H9 (cell line): ENCODE results near the gene PPP1R14B. TPM values are rescaled to one million over a fixed set of nuclear protein-coding genes. Genes with fewer than 3 reads are reported as not detected.

ENCODE experiments used
- DNase-seq: peaks from one replicate; pipeline ENCODE4 v3.0.0-alpha.2; 2017
- H2AFZ ChIP-seq: one replicate; pipeline ENCODE4 v1.6.1; 2013; ENCODE audit warnings: mild to moderate bottlenecking, low read length, control low read depth, moderate library complexity
- H2AK5ac ChIP-seq: 2 replicates; pipeline ENCODE4 v1.6.1; 2013; ENCODE audit warnings: low read length, control low read depth, mixed read lengths; ENCODE audit not compliant: insufficient read length
- H2BK120ac ChIP-seq: one replicate; pipeline ENCODE4 v1.6.1; 2013; ENCODE audit warnings: low read depth, mild to moderate bottlenecking, low read length, control low read depth, inconsistent platforms; ENCODE audit not compliant: poor library complexity, severe bottlenecking
- H2BK12ac ChIP-seq: 2 replicates; pipeline ENCODE4 v1.6.1; 2013; ENCODE audit warnings: low read length, control low read depth, mixed read lengths, low read depth; ENCODE audit not compliant: insufficient read length
- H2BK15ac ChIP-seq: 2 replicates; pipeline ENCODE4 v1.6.1; 2013; ENCODE audit warnings: low read depth, low read length, control low read depth
- H2BK20ac ChIP-seq: one replicate; pipeline ENCODE4 v1.6.1; 2013; ENCODE audit warnings: low read depth, mild to moderate bottlenecking, low read length, control low read depth, inconsistent platforms; ENCODE audit not compliant: poor library complexity, severe bottlenecking
- H2BK5ac ChIP-seq: 2 replicates; pipeline ENCODE4 v1.6.1; 2013; ENCODE audit warnings: low read length, control low read depth, mixed read lengths; ENCODE audit not compliant: insufficient read length
- H3K14ac ChIP-seq: 2 replicates; pipeline ENCODE4 v1.6.1; 2013; ENCODE audit warnings: low read length, control low read depth; ENCODE audit not compliant: insufficient read depth
- H3K18ac ChIP-seq: 2 replicates; pipeline ENCODE4 v1.6.1; 2013; ENCODE audit warnings: low read depth, mild to moderate bottlenecking, mixed read lengths, low read length, control low read depth; ENCODE audit not compliant: insufficient read length
- H3K23ac ChIP-seq: 2 replicates; pipeline ENCODE4 v1.6.1; 2013; ENCODE audit warnings: low read length, control low read depth, mixed read lengths, low read depth; ENCODE audit not compliant: insufficient read length
- H3K23me2 ChIP-seq: 2 replicates; pipeline ENCODE4 v1.6.1; 2013; ENCODE audit warnings: low read depth, mild to moderate bottlenecking, mixed read lengths, low read length, control low read depth; ENCODE audit not compliant: insufficient read length, poor library complexity, severe bottlenecking
- H3K27ac ChIP-seq: 2 replicates; pipeline ENCODE4 v1.5.1; 2013; ENCODE audit warnings: low read length, control low read depth, mixed read lengths, low read depth; ENCODE audit not compliant: insufficient read length
- H3K27me3 ChIP-seq: 2 replicates; pipeline ENCODE4 v1.6.1; 2013; ENCODE audit warnings: low read length, control low read depth, inconsistent platforms; ENCODE audit not compliant: insufficient read depth
- H3K4ac ChIP-seq: 2 replicates; pipeline ENCODE4 v1.6.1; 2013; ENCODE audit warnings: low read depth, mild to moderate bottlenecking, control low read depth, inconsistent platforms, low read length, moderate library complexity
- H3K4me1 ChIP-seq: 2 replicates; pipeline ENCODE4 v1.6.1; 2013; ENCODE audit warnings: low read length, control low read depth, inconsistent platforms; ENCODE audit not compliant: insufficient read depth
- H3K4me2 ChIP-seq: 2 replicates; pipeline ENCODE4 v1.6.1; 2013; ENCODE audit warnings: low read length, control low read depth, mixed read lengths; ENCODE audit not compliant: insufficient read length, insufficient read depth
- H3K56ac ChIP-seq: 2 replicates; pipeline ENCODE4 v1.6.1; 2013; ENCODE audit warnings: low read depth, mild to moderate bottlenecking, mixed read lengths, low read length, control low read depth; ENCODE audit not compliant: insufficient read length
- H3K79me1 ChIP-seq: 2 replicates; pipeline ENCODE4 v1.6.1; 2013; ENCODE audit warnings: low read depth, mild to moderate bottlenecking, moderate library complexity, low read length, control low read depth, inconsistent platforms; ENCODE audit not compliant: insufficient read depth, poor library complexity, severe bottlenecking
- H3K79me2 ChIP-seq: 2 replicates; pipeline ENCODE4 v1.6.1; 2013; ENCODE audit warnings: low read length, control low read depth, inconsistent platforms; ENCODE audit not compliant: insufficient read depth
- H3K9ac ChIP-seq: 2 replicates; pipeline ENCODE4 v1.6.1; 2013; ENCODE audit warnings: low read length, control low read depth, mixed read lengths; ENCODE audit not compliant: insufficient read length; ENCODE audit errors: extremely low read depth
- H3K9me3 ChIP-seq: one replicate; pipeline ENCODE4 v1.6.1; 2013; ENCODE audit warnings: low read depth, low read length, inconsistent platforms; ENCODE audit not compliant: control insufficient read depth
- H3T11ph ChIP-seq: one replicate; pipeline ENCODE4 v1.6.1; 2013; ENCODE audit warnings: mild to moderate bottlenecking, low read length, control low read depth, inconsistent platforms
- H4K20me1 ChIP-seq: one replicate; pipeline ENCODE4 v1.6.1; 2013; ENCODE audit not compliant: control insufficient read depth, insufficient read length, insufficient read depth
- H4K5ac ChIP-seq: 2 replicates; pipeline ENCODE4 v1.6.1; 2013; ENCODE audit warnings: low read depth, mild to moderate bottlenecking, mixed read lengths, low read length, control low read depth; ENCODE audit not compliant: insufficient read length
- H4K8ac ChIP-seq: replicated peaks from 2 replicates; pipeline ENCODE4 v1.6.1; 2013; ENCODE audit warnings: low read length, control low read depth, mixed read lengths, low read depth; ENCODE audit not compliant: insufficient read length
- H4K91ac ChIP-seq: 2 replicates; pipeline ENCODE4 v1.6.1; 2013; ENCODE audit warnings: low read depth, mild to moderate bottlenecking, moderate library complexity, mixed read lengths, low read length, control low read depth; ENCODE audit not compliant: insufficient read length
- H3K27ac Mint-ChIP-seq, 3 experiments: 2 replicates in 2 of 3; 3 replicates in 1 of 3; pipeline ENCODE4 v1.8.0; 2020 to 2021; ENCODE audit warnings: mixed read lengths in 3 of 3, mild to moderate bottlenecking in 1 of 3, moderate library complexity in 1 of 3
- H3K27me3 Mint-ChIP-seq: 2 replicates; pipeline ENCODE4 v1.8.0; 2021; ENCODE audit warnings: low read depth, mild to moderate bottlenecking, moderate library complexity, mixed read lengths
- H3K36me3 Mint-ChIP-seq, 3 experiments: 2 replicates in 2 of 3; 3 replicates in 1 of 3; pipeline ENCODE4 v1.8.0; 2020 to 2021; ENCODE audit warnings: low read depth in 3 of 3, mixed read lengths in 3 of 3; ENCODE audit not compliant: insufficient read depth in 1 of 3
- H3K4me1 Mint-ChIP-seq, 2 experiments: 2 replicates each; pipeline ENCODE4 v1.8.0; 2020; ENCODE audit warnings: mixed read lengths in 2 of 2
- H3K4me3 Mint-ChIP-seq, 2 experiments: 2 replicates in 1 of 2; 3 replicates in 1 of 2; pipeline ENCODE4 v1.8.0; 2020 to 2021; ENCODE audit warnings: mild to moderate bottlenecking in 2 of 2, mixed read lengths in 2 of 2, moderate library complexity in 1 of 2
- H3K9me3 Mint-ChIP-seq, 2 experiments: 2 replicates in 1 of 2; 3 replicates in 1 of 2; pipeline ENCODE4 v1.8.0; 2020; ENCODE audit warnings: mild to moderate bottlenecking in 2 of 2, mixed read lengths in 2 of 2, moderate library complexity in 1 of 2
- CTCF ChIP-seq: fragments of 200-600 bp; sonication (generic); conservative IDR thresholded peaks from 3 replicates; pipeline ENCODE4 v1.8.0; 2021; ENCODE audit warnings: antibody characterized with exemption, mild to moderate bottlenecking
- WGBS: extraction: QIAGEN DNeasy Blood & Tissue Kit; methylation state at CpG from one replicate; pipeline ENCODE4 v1.1.7; 2013; ENCODE audit warnings: missing lambda C conversion rate, low lambda C conversion rate, mixed read lengths; ENCODE audit not compliant: insufficient read length; ENCODE audit errors: extremely low coverage; 5-methylcytosine and 5-hydroxymethylcytosine counted together
- total RNA-seq: library from RNA; stranded (reverse); gene quantifications from 2 replicates; pipeline ENCODE4 v1.2.1, GENCODE V29; 2021

The PPP1R14B gene
- total RNA-seq, 1 experiment from 2014 or later, result 358 TPM

DNA sequence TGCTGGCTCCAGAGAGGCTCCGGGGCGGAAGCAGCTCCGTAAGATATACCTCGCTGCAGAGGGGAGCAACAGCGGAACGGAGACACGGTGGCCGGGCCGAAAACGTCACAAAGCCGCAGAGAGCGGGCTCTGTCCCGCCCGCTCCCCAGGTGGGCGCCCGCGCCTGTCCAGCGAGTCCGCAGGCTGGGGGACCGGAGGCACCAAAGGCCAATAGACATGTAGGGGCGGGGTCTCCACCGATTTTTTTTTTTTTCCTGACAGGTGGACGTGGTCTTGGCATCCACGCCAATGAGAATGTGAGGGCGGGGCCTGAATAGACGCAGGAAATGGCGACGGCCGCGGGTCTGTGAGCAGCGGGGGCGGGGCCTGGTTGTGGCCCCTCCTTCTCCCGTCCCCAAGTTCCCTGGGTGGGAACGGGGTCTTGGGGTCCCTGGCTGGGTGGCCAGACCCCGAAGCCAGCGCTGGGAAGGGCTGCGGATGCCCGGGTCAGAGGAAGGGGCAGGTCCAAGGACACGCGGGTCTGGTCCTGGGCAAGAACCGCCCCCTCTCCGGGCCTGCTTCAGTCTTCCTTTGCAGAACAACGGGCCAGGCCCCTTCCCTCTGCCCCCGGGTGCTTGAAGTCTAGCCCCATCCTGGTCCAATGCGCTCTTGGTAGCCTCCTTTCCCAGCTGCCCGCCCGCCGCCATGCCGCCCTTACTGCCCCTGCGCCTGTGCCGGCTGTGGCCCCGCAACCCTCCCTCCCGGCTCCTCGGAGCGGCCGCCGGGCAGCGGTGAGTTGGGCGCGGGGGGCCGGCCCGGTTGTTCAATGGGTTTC is 16.4 kb downstream of the PPP1R14B start, which contains the start of gene DNAJC4:
Gene DNAJC4, plus strand, starts transcription at position 378 of the 814 bp plus-strand sequence. Its CDS starts 307 bp downstream, at position 685.
- H3K79me1 ChIP-seq, result no peaks in the 10 kb centered on the region
- no peak for TF ChIP-seq CTCF
- Mint-ChIP-seq H3K27ac (peak within 1 kb of the TSS; percentile 54 to 88 (median 87); a peak in 5 of 7 replicates), H3K36me3 (peaks cover 2 to 3% (median 3%) of the 10 kb centered on the region in 3 experiments; a peak in 4 of 7 replicates), H3K4me3 (peak within 1 kb of the TSS; percentile 74 to 91), H3K9me3 (no peaks in the 10 kb centered on the region), H3K4me1 (peaks cover 26 to 37% of the 10 kb centered on the region in 2 experiments), H3K27me3 (peaks cover 20% of the 10 kb centered on the region)
- H2BK20ac ChIP-seq, result no peak within 1 kb of the TSS
- no peak within 1 kb of the TSS for H3K27ac ChIP-seq
- no peak within 1 kb of the TSS for H2BK5ac ChIP-seq
- WGBS, result no CpG with 5 or more reads among the region's 62 CpGs
- no peak within 1 kb of the TSS for H2AFZ ChIP-seq
- peak within 1 kb of the TSS; percentile 84 for H3K18ac ChIP-seq
- no peak within 1 kb of the TSS for H3K4ac ChIP-seq
- H3K56ac ChIP-seq, result no peak within 1 kb of the TSS
- no peak within 1 kb of the TSS for H2AK5ac ChIP-seq
- H3K23ac ChIP-seq, result no peak within 1 kb of the TSS
- H4K20me1 ChIP-seq, result no peaks in the 10 kb centered on the region
- H3K23me2 ChIP-seq, result peaks cover 35% of the 10 kb centered on the region
- H3K4me2 ChIP-seq, result peak within 1 kb of the TSS; percentile 94
- H2BK12ac ChIP-seq, result no peak within 1 kb of the TSS
- no peaks in the 10 kb centered on the region; the same call in 1 of the 2 replicates for H3K27me3 ChIP-seq
- H3K4me1 ChIP-seq, result 0 out of 2 replicates have a peak, but pooled peaks cover 3% of the 10 kb centered on the region
- no peak within 1 kb of the TSS for H3T11ph ChIP-seq
- H3K14ac ChIP-seq, result peak within 1 kb of the TSS; percentile 60
- no peak within 1 kb of the TSS for H2BK120ac ChIP-seq
- no peak within 1 kb of the TSS for H4K5ac ChIP-seq
- no peak within 1 kb of the TSS for H2BK15ac ChIP-seq
- peak; percentile 98 for DNase-seq
- no peaks in the 10 kb centered on the region for H3K9me3 ChIP-seq
- H3K9ac ChIP-seq, result peak within 1 kb of the TSS; percentile 33
- H4K91ac ChIP-seq, result no peak within 1 kb of the TSS
- H3K79me2 ChIP-seq, result no peaks in the 10 kb centered on the region
- H4K8ac ChIP-seq, result no peak within 1 kb of the TSS
